ENCODE measurements around the gene SP1.
"Not testable (repeated sequence)": the region's sequence is repeated elsewhere in the genome, so short reads cannot be mapped to it uniquely, and the experiment has no call there.

Gene SP1

GRCh38 chr12:53414756-53415417 is 34.9 kb downstream of the SP1 start:
- DNase-seq, result no peak

DNA sequence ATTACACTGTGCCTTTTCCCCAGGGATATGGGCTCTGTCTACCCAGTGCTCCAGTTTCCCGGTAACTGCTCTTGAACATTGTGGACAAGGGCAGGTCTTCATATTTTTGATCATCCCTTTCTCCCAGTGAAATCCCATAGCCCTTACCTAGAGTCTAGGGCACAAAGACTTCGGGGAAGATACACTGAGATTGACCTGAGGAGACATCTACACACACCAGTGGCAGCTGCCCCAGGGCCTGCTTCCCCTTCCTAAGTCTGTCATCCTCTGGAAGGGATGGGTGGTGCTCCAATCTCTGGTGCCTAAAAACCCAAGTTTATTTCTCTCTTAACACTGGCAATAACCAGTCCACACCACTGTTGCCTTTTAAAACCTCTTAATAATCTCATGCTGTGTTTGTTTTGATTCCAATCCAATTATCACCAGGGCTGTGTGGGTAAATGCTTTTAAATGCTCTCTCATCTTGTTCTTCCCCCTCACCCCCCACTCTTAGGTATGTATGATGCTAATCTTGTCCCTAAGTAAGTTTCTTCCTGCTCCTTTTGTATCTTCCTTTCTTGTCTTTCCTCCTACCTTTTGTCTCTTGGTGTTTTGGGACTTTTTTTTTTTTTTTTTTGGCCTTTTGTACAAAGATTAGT is 35.9 kb downstream of the SP1 start:
- not testable (repeated sequence) for DNase-seq

- not testable (repeated sequence) for DNase-seq
Measured at GRCh38 chr12:53417291-53417816, 37.4 kb downstream of the SP1 start.

DNA sequence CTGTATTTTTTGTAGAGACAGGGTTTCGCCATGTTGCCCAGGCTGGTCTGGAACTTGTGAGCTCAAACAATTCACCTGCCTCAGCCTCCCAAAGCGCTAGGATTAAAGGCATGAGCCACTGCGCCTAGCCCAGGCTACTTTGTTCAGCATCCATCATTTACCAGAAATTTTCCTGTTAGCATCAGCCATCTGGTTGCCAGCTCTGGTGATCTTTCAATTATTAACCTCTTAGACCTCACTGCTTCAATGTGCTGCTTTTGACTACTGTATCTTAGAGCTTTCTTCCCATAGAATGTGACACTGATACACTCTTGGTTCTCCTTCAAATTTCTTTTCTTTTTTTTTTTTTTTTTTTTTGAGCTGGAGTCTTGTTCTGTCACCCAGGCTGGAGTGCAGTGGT is 38.2 kb downstream of the SP1 start:
- DNase-seq, result no peak

DNA sequence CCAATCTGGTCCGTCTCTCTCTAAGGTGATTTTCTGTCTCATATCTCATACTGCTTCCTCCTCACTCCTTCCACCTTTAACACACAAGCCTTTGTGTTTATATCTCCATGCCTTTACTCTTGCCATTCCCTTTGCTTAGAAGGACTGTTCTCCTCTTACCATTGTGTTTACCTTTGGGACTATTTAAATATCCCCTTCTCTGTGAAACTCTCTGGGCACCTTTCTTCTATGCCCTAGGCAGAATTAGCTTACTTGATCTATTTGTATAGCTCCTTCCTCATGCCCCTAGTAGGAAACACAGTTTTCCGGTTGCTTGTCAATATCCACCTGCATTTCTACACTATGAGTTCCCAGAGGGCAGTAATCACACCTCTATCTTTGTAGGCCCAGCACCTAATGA is 39.8 kb downstream of the SP1 start:
- DNase-seq, result no peak

DNA sequence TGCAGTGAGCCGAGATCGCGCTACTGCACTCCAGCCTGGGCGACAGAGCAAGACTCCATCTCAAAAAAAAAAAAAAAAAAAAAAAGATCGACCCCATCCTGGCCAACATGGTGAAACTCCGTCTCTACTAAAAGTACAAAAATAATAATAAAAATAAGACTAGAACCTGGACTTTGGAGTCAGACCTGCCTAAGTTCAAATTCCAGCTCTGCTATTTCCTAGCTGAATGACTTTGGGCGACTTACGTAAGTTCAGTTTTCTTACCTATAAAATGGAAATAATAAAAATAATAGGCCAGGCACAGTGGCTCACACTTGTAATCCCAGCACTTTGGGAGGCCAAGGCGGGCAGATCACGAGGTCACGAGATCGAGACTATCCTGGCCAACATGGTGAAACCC is 42.3 kb downstream of the SP1 start:
- not testable (repeated sequence) for DNase-seq

DNA sequence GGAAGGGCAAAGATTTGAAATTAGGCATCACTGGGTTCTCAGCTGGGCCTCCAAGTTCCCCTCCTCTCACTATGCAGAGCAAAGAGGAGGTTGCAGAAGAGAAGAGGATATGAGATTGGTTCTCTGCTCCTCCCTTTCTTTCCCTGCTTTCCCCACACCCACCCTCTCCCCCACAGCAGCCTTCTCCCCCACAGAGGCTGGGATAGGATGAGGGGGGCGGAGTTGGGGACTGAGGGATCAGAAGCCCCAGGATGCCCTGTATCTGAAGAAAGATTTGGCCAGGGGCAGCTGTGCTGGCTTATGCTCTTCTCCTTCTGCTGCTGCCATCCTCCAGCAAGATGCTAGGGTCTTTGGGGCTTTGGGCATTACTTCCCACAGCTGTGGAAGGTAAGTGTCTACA is 43.6 kb downstream of the SP1 start, which contains the start of gene AMHR2:
TSS of gene AMHR2 (plus strand) at position 259 of the 400 bp plus-strand sequence. CDS start at position 339, 80 bp downstream.
- DNase-seq, result no peak

GRCh38 chr12:53424626-53425514 is 44.9 kb downstream of the SP1 start:
- DNase-seq, result no peak

DNA sequence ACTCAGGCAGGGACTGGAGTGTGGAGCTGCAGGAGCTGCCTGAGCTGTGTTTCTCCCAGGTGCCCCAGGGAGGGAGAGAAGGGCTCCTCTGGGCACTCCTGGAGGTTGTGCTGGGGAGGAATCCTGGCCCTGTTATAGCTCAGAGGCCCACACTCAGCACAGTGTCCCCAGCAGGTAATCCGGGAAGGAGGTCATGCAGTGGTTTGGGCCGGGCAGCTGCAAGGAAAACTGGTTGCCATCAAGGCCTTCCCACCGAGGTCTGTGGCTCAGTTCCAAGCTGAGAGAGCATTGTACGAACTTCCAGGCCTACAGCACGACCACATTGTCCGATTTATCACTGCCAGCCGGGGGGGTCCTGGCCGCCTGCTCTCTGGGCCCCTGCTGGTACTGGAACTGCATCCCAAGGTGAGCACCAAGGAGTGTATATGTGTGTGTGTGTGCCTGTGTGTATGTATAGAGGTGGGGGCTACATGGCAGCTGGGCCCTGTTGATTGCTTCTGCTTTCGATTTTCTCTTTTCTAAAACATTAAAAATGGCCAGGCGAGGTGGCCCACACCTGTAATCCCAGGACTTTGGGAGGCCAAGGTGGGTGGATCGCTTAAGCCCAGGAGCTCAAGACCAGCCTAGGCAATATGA is 45.7 kb downstream of the SP1 start:
- no peak for DNase-seq

- no peak for DNase-seq
Measured at GRCh38 chr12:53427905-53428594, 48.1 kb downstream of the SP1 start.

DNA sequence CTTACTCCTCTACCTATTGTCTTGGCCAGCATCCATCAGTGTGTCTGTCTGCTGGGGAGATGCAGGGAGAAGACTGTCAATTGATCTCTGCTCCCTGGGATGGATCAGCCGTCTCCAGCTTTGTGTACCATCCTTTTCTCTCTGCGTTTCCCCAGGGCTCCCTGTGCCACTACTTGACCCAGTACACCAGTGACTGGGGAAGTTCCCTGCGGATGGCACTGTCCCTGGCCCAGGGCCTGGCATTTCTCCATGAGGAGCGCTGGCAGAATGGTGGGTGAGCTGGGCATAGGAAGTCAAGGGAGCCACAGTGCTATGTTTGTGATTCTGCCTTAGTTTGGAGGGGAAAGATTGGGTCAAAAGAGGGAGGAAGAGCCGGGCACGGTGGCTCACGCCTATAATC is 48.8 kb downstream of the SP1 start:
- DNase-seq, result no peak

GRCh38 chr12:53430116-53430515 is 50.1 kb downstream of the SP1 start:
- no peak for DNase-seq

GRCh38 chr12:53431187-53431586 is 51.2 kb downstream of the SP1 start:
- no peak for DNase-seq

DNA sequence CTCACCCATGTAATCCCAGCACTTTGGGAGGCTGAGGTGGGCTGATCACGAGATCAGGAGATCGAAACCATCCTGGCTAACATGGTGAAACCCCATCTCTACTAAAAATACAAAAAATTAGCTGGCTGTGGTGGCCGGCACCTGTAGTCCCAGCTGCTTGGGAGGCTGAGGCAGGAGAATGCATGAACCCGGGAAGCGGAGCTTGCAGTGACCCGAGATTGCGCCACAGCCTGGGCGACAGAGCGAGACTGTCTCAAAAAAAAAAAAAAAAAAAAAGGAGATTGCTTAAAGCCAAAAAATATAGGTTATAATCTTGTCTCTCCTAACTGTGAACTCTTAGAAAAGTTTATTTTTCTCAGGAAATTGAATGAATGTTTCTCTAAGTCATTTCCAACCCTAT is 55.4 kb downstream of the SP1 start:
- not testable (repeated sequence) for DNase-seq

DNA sequence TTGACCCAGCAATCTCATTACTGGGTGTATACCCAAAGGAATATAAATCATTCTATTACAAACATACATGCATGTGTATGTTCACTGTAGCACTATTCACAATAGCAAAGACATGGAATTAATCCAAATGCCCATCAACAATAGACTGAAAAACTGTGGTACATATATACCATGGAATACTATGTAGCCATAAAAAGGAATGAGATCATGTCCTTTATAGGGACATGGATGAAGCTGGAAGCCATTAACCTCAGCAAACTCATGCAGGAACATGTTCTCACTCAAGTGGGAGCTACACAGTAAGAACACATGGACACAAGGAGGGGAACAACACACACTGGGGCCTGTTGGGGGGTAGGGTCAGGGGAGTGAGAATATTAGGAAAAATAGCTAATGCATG is 59.6 kb downstream of the SP1 start:
- not testable (repeated sequence) for DNase-seq

GRCh38 chr12:53441040-53441833 is 61.3 kb downstream of the SP1 start, which contains the start of gene PRR13:
Gene PRR13, plus strand, starts transcription at chr12:53441734. Its CDS starts 981 bp downstream, at chr12:53442715.
- peak; percentile 98 for DNase-seq

GRCh38 chr12:53443955-53444354 is 64.0 kb downstream of the SP1 start:
- DNase-seq, result no peak

GRCh38 chr12:53444593-53445325 is 64.8 kb downstream of the SP1 start:
- DNase-seq, result not testable (repeated sequence)

DNA sequence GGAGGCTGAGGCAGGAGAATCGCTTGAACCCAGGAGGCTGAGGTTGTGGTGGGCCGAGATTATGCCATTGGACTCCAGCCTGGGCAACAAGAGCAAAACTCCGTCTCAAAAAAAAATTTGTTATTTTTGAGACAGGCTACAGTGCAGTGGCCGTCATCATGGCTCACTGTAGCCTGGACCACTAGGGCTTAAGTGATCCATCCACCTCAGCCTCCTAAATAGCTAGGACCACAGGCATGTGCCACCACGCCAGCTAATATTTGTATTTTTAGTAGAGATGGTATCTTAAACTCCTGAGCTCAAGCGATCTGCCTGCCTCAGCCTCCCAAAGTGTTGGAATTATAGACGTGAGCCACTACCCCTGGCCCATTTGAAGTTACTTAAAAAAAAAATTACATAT is 71.0 kb downstream of the SP1 start:
- DNase-seq, result no peak

DNA sequence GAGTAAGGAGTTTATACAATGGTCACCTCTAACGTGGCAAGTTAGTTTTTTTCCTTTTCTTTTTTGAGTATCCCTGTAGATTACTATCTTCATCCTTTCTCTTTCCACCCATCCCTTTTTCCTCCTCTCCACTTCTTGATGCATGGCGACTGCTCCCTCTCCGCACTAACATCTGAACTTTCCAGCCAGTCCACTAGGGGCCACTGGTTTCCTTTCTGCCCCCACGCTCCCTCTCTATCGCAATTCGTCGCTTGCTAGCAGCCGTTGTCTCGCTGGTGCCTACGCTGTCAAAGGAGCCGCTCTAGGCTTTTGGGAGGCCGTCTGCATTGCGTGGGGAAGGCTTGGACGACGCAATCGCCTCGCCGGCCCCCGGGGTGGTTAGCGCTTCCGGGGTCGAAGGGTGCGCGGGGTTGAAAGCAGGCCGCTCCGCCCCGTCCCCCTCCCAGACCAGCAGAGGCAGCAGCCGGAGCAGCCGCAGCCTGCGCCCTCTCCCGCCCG is 71.7 kb downstream of the SP1 start, which contains the start of gene PCBP2:
TSS of gene PCBP2 (plus strand) at position 442 of the 498 bp plus-strand sequence. CDS start 2,699 bp downstream, outside the sequence.
- DNase-seq, result peak; percentile 99
